Activated CD8-positive, alpha-beta memory T cell treated with anti-CD3 and anti-CD28 coated beads for 36 hours (primary cell): Measurements from ENCODE around the gene DCAF5. TPM values are rescaled to one million over a fixed set of nuclear protein-coding genes. Genes with fewer than 3 reads are reported as not detected.

Experiments
- CTCF ChIA-PET: fragments of 350-600 bp; sonication (Branson Sonifier 250); formaldehyde crosslinking; loops from one replicate; lab custom pipeline; 2021; ENCODE audit warnings: antibody characterized with exemption; lab: Charles Lee
- POLR2A ChIA-PET: fragments of 350-600 bp; sonication (Branson Sonifier 250); formaldehyde crosslinking; loops from one replicate; lab custom pipeline; 2021; ENCODE audit warnings: antibody characterized with exemption; lab: Charles Lee
- total RNA-seq, 2 experiments: library from RNA; stranded (reverse); gene quantifications; one replicate each; pipeline ENCODE4 v1.2.3, GENCODE V29; 2021

DCAF5 gene
- total RNA-seq, 2 experiments from 2014 or later = 30.4 to 32.1 TPM

- POLR2A ChIA-PET = interaction anchor here (1.1 to 2.7 kb wide), 4 partner anchors 19 to 246 kb away, joined by 3 to 10 read pairs (median 4); partner anchors contain the start of genes ERH and EXD2
- CTCF ChIA-PET = interaction anchor here (0.6 to 1.8 kb wide), 6 partner anchors 11 to 39 kb away, joined by 3 to 8 read pairs (median 4); partner anchors contain the start of gene EXD2
Observed at GRCh38 chr14:69152181-69152901, 578 bp downstream of the DCAF5 start.

GRCh38 chr14:69151458-69152180 is 1.3 kb downstream of the DCAF5 start:
- ChIA-PET POLR2A (interaction anchor here (0.5 to 2.7 kb wide), 4 partner anchors 10 to 246 kb away, joined by 3 to 10 read pairs (median 4); partner anchors contain the start of gene ERH), CTCF (interaction anchor here (0.6 to 1.8 kb wide), 8 partner anchors 10 to 92 kb away, joined by 3 to 8 read pairs (median 3); no protein-coding TSS in a partner anchor)

GRCh38 chr14:69149461-69150244 is 3.3 kb downstream of the DCAF5 start:
- ChIA-PET CTCF (interaction anchor here (1.3 to 1.5 kb wide), 2 partner anchors 17 to 42 kb away, joined by 3 to 4 read pairs; no protein-coding TSS in a partner anchor), POLR2A (no interaction called here)

GRCh38 chr14:69142101-69142500 is 10.8 kb downstream of the DCAF5 start:
- POLR2A ChIA-PET = no interaction called here
- CTCF ChIA-PET = interaction anchor here (1.1 to 1.9 kb wide), 2 partner anchors 10 to 13 kb away, joined by 3 to 7 read pairs; no protein-coding TSS in a partner anchor

DNA sequence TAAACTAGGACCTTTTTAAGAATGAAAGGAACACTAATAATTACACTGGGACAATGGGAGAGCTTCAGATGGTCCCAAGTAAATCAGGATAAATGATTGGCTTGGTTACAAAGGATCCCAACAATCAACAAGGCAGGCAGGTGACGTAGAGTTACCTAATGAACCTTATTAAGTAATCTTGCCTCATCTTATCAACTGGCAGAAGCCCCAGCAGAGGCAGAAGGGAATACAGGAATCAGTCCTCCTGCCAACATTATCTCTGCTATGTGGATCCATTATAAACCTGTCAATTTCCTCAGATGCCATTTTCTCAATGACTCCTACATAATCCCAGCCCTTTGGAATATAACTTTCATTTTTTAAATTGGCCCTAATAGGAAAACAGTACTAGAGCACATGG is 11.4 kb downstream of the DCAF5 start:
- ChIA-PET POLR2A (interaction anchor here (0.6 kb wide), 2 partner anchors 10 to 13 kb away, joined by 3 to 4 read pairs; no protein-coding TSS in a partner anchor), CTCF (interaction anchor here (1.1 to 1.9 kb wide), 2 partner anchors 10 to 12 kb away, joined by 3 to 7 read pairs; no protein-coding TSS in a partner anchor)

DNA sequence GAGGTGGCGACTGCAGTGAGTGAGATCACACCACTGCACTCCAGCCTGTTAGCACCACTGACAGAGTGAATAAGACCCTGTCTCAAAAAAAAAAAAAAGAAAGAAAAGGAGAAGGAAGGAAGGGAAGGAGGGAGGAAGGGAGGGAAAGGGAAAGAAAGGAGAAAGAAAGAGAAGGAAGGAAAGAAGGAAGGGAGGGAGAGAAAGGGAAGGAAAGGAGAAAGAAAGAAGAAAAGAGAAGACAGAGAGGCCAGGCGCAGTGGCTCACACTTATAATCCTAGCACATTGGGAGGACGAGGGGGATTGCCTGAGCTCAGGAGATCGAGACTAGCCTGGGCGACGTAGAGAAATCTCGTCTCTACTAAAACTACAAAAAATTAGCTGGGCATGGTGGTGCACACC is 13.2 kb downstream of the DCAF5 start:
- ChIA-PET CTCF (interaction anchor here (2.8 kb wide), 1 partner anchor 12 kb away, joined by 8 read pairs; no protein-coding TSS in a partner anchor), POLR2A (no interaction called here)

DNA sequence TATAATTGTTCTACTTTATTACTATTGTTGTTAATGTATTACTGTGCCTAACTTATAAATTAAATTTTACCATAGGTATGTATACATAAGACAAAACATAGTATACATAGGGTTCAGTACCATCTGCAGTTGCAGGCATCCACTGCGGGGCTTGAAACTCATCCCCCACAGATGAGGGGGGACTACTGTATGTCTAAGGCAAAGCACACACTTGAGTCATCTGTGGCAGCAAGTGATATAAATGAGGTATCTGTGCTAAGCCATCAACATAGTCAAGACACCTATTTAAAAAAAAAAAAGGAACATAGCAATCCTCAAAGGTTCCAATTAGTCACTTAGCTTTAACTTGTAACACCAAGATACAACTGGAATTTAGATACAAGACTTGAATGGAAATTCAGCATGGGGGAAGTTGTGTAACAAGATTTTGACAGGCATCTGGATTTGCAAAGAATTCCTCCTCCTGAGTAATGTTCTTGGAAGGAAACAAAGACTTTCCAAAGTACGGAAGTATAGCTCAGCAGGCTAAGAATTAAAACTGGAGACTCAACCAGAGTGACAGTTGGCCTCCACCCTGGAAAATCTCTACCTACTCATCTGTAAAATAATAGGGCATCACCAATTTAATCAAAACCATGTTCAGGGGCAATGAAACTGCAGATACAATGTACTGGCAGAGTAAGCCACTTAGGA is 14.9 kb downstream of the DCAF5 start:
- ChIA-PET POLR2A (no interaction called here), CTCF (interaction anchor here (1.4 to 2.8 kb wide), 2 partner anchors 8 to 14 kb away, joined by 4 to 8 read pairs; no protein-coding TSS in a partner anchor)

GRCh38 chr14:69137416-69137815 is 15.5 kb downstream of the DCAF5 start:
- POLR2A ChIA-PET = no interaction called here

GRCh38 chr14:69135133-69135532 is 17.8 kb downstream of the DCAF5 start:
- ChIA-PET POLR2A (no interaction called here), CTCF (no interaction called here)

More at GRCh38 chr14:69137416-69137815, 15.5 kb downstream of the DCAF5 start:
- CTCF ChIA-PET = interaction anchor here (1.4 to 2.8 kb wide), 2 partner anchors 8 to 14 kb away, joined by 4 to 8 read pairs; no protein-coding TSS in a partner anchor

- ChIA-PET CTCF (interaction anchor here (0.6 to 0.9 kb wide), 2 partner anchors 17 to 60 kb away, joined by 3 to 4 read pairs; no protein-coding TSS in a partner anchor), POLR2A (interaction anchor here (1.2 to 1.7 kb wide), 2 partner anchors 18 to 59 kb away, joined by 3 to 10 read pairs; partner anchors contain the start of gene EXD2)
Observed at GRCh38 chr14:69133206-69134125, 19.5 kb downstream of the DCAF5 start.

DNA sequence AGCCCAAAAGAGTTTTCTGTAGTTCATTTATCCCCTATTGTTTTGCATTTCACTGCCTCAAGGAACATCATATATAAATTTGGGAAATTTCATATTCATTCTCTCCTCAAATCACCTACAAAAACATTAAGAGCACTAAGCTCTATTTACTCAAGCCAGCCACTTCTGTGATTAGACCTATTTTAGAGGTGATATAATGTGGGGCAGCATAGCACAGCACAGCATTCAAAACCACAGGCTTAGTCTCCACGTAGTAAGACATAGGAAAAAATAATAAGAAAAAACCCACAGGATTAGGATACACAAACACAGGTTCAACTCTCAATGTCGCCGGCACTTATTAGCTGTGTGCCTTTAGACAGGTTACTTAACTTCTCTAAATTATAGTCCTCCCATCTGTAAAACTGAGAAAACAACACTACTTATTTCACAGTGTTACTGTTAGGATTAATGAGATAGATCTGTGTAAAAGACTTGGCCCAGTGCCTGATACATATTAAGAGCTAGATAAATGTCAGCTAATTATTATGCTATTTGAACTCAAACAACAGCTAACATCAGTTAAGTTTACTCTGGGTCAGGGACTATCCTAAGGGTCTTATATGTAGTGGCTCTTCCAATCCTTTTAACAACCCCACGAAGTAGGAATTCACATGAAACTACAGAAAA is 20.3 kb downstream of the DCAF5 start:
- CTCF ChIA-PET = interaction anchor here (0.6 to 1.1 kb wide), 4 partner anchors 11 to 452 kb away, joined by 3 to 4 read pairs (median 3); no protein-coding TSS in a partner anchor

DNA sequence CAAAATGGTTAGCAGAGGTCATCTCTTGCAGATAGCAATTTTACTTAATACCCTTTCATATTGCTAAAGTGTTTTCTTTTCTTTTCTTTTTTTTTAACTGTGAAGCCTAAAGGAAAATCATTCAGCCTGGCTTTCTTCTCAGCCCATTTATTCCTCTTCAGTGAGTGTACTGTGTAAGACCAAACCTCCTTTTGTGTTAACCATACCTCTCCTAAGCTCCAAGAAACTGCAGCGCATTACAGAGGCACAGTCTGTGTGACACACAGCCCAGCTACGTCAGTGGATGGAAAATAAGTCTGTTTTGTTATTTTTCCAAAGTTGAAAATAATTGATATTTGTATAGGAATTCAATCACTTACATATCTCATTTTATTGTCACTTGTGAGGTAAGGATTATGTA is 21.7 kb downstream of the DCAF5 start:
- ChIA-PET POLR2A (interaction anchor here (0.7 kb wide), 1 partner anchor 1436 kb away, joined by 3 read pairs; the partner anchor contains the start of gene RDH11), CTCF (interaction anchor here (0.6 to 1.5 kb wide), 4 partner anchors 9 to 165 kb away, joined by 3 to 4 read pairs (median 3); no protein-coding TSS in a partner anchor)

More for the DNA sequence above, 20.3 kb downstream of the DCAF5 start:
- POLR2A ChIA-PET = interaction anchor here (1.2 to 1.7 kb wide), 2 partner anchors 19 to 59 kb away, joined by 3 to 10 read pairs; partner anchors contain the start of gene EXD2

DNA sequence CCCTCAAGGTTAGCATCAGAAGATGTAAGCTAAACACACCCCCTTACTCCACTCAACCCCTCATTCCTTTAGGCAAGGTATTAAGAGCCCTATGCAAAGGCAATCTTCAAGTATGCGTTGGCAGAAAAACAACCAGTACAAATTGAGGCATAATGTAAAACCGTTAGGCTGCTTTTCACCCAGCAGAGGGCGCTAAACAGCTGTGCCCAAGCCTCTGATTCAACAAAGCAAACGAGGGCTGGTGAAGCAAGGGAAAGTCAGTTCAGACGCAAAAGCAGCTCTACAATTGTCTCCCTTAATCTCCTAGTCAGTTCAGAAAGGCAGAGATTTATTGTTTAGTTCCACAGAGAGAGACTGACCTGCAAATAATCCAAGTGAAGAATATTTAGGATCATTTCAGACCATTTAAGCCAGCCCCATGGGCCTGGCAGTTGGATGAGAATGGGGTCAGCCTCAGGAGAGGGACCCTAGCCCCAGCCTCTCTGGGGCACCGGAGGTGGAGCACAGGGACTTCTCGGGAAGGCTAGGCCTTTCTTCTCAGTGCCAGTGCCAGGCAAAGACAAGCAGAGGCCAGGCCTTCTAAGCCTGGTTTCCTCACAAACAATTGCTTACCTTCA is 23.5 kb downstream of the DCAF5 start:
- ChIA-PET POLR2A (interaction anchor here (0.6 to 1.6 kb wide), 3 partner anchors 12 to 62 kb away, joined by 3 to 4 read pairs (median 4); partner anchors contain the start of genes DCAF5 and EXD2), CTCF (interaction anchor here (0.5 to 2.4 kb wide), 14 partner anchors 9 to 336 kb away, joined by 3 to 8 read pairs (median 3); partner anchors contain the start of gene DCAF5)

DNA sequence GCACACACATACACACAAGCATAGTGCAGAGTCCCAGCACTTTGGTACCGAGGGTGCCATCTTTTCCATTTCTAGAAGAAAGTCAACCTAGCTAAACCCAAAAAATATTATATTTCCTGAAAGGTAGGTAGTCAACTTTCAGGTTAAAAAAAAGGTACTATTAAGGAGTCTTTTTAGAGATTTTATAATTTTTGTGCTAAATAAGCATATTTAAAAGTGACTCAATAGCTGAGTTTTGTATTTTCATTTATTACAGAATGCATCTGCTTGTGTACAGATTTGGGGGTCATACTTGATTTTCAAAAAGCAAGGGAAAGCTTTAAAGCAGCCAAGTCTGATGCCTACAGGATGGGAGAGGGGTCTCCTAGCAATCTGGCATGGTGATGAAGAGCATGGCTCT is 34.6 kb downstream of the DCAF5 start:
- POLR2A ChIA-PET = no interaction called here
- CTCF ChIA-PET = no interaction called here
